ENCODE data around the gene CCL14.

The CCL14 gene

DNA sequence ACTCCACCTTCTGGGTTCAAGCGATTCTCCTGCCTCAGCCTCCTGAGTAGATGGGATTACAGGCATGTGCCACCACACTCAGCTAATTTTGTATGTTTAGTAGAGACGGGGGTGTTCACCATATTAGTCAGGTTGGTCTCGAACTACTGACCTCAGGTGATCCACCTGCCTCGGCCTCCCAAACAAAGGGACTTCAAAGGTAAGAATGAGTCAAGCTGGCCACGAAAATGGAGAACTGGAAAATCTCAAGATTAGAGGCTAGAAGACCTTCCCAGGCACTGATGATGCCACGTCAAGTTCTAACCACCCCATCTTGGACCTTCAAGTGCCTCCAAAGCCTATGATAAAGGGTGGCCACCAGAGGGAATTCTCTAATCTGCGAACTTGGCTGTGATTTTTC is 16.1 kb upstream of the CCL14 start:
- no peak overlapping the region for H3K4me2 ChIP-seq (ENCODE audit: low read depth, low read length)
- H4K20me1 ChIP-seq (ENCODE audit: insufficient read depth, low read length) = no peaks in the 10 kb centered on the region
- H3K9ac ChIP-seq (ENCODE audit: low read length) = no peak overlapping the region
- H2AFZ ChIP-seq (ENCODE audit: low read length) = no peak overlapping the region
- H3K9me3 ChIP-seq (replicated peaks; ENCODE audit: insufficient read depth, low read length) = no peaks in the 10 kb centered on the region
- H3K4me1 ChIP-seq (ENCODE audit: low read length) = peaks cover 24% of the 10 kb centered on the region
- no peak overlapping the region for H3K4me3 ChIP-seq (ENCODE audit: low read length)
- H3K27ac ChIP-seq (ENCODE audit: low read length) = no peak overlapping the region
- no peaks in the 10 kb centered on the region for H3K9me2 ChIP-seq (replicated peaks; ENCODE audit: insufficient read depth, low read length)
- H3K79me2 ChIP-seq (ENCODE audit: low read length) = no peaks in the 10 kb centered on the region
- no peak for DNase-seq
- no peaks in the 10 kb centered on the region for H3F3A ChIP-seq (ENCODE audit: insufficient read depth, low read length)
- no peaks in the 10 kb centered on the region for H3K36me3 ChIP-seq (replicated peaks; ENCODE audit: insufficient read depth, low read length)
- no peaks in the 10 kb centered on the region for H3K27me3 ChIP-seq (replicated peaks; ENCODE audit: insufficient read depth, low read length)
- no peak for TF ChIP-seq EZH2phosphoT487 (IDR thresholded peaks at IDR 0.05; ENCODE audit: low read length)
- TF ChIP-seq EZH2 (optimal IDR thresholded peaks at IDR 0.05; ENCODE audit: low read depth, low read length) = no peak
- TF ChIP-seq, protein P1, sequence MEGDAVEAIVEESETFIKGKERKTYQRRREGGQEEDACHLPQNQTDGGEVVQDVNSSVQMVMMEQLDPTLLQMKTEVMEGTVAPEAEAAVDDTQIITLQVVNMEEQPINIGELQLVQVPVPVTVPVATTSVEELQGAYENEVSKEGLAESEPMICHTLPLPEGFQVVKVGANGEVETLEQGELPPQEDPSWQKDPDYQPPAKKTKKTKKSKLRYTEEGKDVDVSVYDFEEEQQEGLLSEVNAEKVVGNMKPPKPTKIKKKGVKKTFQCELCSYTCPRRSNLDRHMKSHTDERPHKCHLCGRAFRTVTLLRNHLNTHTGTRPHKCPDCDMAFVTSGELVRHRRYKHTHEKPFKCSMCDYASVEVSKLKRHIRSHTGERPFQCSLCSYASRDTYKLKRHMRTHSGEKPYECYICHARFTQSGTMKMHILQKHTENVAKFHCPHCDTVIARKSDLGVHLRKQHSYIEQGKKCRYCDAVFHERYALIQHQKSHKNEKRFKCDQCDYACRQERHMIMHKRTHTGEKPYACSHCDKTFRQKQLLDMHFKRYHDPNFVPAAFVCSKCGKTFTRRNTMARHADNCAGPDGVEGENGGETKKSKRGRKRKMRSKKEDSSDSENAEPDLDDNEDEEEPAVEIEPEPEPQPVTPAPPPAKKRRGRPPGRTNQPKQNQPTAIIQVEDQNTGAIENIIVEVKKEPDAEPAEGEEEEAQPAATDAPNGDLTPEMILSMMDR (IDR thresholded peaks at IDR 0.05; ENCODE audit: low read length) = no peak

DNA sequence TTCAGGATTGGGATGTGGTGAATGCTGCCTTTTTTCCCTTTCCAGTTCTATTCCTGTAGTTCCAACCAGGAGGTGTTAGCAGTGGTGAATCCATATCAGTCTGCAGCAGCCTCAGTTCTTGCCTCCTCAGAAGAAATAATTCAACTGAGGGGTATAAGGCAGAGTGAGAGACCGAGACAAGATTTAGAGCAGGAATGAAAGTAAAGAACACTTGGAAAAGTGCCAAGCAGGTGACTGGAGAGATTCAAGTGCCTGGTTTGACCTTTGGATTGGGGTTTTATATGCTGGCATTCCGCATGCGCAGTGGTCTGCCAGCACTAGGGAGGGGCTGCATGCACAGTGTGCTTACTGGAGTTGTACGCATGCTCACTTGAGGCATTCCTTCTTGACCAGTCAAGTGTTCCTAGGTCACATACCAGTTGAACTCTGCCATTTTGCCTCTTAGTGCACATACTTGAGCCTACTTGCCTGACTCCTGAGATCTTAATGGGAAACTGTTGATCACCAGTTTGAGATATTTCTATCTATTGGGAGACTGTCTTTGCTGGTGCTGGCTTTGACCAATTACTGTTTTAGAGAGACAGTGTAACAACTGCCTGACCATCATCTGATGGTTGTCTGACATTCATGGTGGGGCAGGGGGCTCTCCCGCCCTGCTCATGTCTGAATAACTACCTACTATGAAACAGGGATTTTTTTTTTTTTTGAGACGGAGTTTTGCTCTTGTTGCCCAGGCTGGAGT is 15.5 kb upstream of the CCL14 start:
- Histone ChIP-seq H3K4me2 (ENCODE audit: low read depth, low read length) (no peak overlapping the region), H3K27ac (ENCODE audit: low read length) (no peak overlapping the region), H3K4me1 (ENCODE audit: low read length) (peaks cover 25% of the 10 kb centered on the region), H3K9ac (ENCODE audit: low read length) (no peak overlapping the region), H3K36me3 (replicated peaks; ENCODE audit: insufficient read depth, low read length) (no peaks in the 10 kb centered on the region), H3K9me3 (replicated peaks; ENCODE audit: insufficient read depth, low read length) (no peaks in the 10 kb centered on the region), H3K9me2 (replicated peaks; ENCODE audit: insufficient read depth, low read length) (no peaks in the 10 kb centered on the region), H2AFZ (ENCODE audit: low read length) (no peak overlapping the region), H3F3A (ENCODE audit: insufficient read depth, low read length) (no peaks in the 10 kb centered on the region), H4K20me1 (ENCODE audit: insufficient read depth, low read length) (no peaks in the 10 kb centered on the region), H3K27me3 (replicated peaks; ENCODE audit: insufficient read depth, low read length) (no peaks in the 10 kb centered on the region), H3K4me3 (ENCODE audit: low read length) (no peak overlapping the region), H3K79me2 (ENCODE audit: low read length) (no peaks in the 10 kb centered on the region)
- no peak for DNase-seq
- TF ChIP-seq EZH2phosphoT487 (IDR thresholded peaks at IDR 0.05; ENCODE audit: low read length) (no peak), EZH2 (optimal IDR thresholded peaks at IDR 0.05; ENCODE audit: low read depth, low read length) (no peak)
- TF ChIP-seq, protein P1 (IDR thresholded peaks at IDR 0.05; ENCODE audit: low read length) = no peak

DNA sequence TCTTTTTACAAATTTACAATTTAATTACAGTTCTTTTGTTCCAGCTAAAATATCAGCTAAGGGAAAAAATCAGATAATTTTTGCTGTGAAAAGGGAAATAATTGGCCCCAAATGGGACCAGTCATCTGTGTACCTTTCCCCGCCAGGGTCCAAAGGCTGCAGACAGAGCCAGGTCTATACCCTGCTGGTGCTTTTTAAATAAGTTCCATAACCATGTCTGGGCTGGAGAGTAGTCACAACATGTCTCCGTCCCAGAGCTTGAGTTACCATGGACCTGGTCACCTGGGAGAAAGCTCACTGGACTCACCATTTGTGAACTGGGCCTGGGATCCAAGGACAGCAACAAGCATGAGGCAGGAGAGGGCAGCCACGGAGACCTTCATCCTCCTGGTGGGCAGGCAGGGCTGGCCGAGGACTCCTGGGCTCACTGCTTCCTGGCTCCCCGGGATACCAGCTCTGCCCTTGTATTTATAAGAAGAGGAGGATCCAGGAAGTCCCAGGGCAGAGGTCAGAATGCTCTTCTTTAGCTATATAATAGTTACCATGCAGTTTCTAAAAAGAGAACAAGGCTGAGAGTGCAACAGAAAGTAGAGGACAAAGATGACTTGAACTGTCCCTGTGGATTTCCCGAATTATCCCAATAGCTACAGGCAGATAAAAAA is 14.7 kb upstream of the CCL14 start, which contains the start of gene CCL15:
Gene CCL15, minus strand, starts transcription at position 444 of the 662 bp plus-strand sequence. Its CDS starts 61 bp downstream, at position 383.
- Histone ChIP-seq H3K9ac (ENCODE audit: low read length) (no peak within 1 kb of the TSS), H3K4me2 (ENCODE audit: low read depth, low read length) (no peak within 1 kb of the TSS), H3K4me1 (ENCODE audit: low read length) (peaks cover 25% of the 10 kb centered on the region), H3F3A (ENCODE audit: insufficient read depth, low read length) (no peaks in the 10 kb centered on the region), H3K27ac (ENCODE audit: low read length) (no peak within 1 kb of the TSS), H3K4me3 (ENCODE audit: low read length) (no peak within 1 kb of the TSS), H3K9me3 (replicated peaks; ENCODE audit: insufficient read depth, low read length) (no peaks in the 10 kb centered on the region), H3K36me3 (replicated peaks; ENCODE audit: insufficient read depth, low read length) (no peaks in the 10 kb centered on the region), H3K79me2 (ENCODE audit: low read length) (no peaks in the 10 kb centered on the region), H2AFZ (ENCODE audit: low read length) (no peak within 1 kb of the TSS), H3K27me3 (replicated peaks; ENCODE audit: insufficient read depth, low read length) (no peaks in the 10 kb centered on the region), H3K9me2 (replicated peaks; ENCODE audit: insufficient read depth, low read length) (no peaks in the 10 kb centered on the region), H4K20me1 (ENCODE audit: insufficient read depth, low read length) (no peaks in the 10 kb centered on the region)
- DNase-seq = no peak
- TF ChIP-seq EZH2phosphoT487 (IDR thresholded peaks at IDR 0.05; ENCODE audit: low read length) = no peak
- TF ChIP-seq, protein P1 (IDR thresholded peaks at IDR 0.05; ENCODE audit: low read length) = no peak
- no peak for TF ChIP-seq EZH2 (optimal IDR thresholded peaks at IDR 0.05; ENCODE audit: low read depth, low read length)
